Aorta (tissue), 5 donors: ENCODE measurements around the gene UPK3BL1. TPM values are rescaled to one million over a fixed set of nuclear protein-coding genes. Genes with fewer than 3 reads are reported as not detected.
"Not testable (repeated sequence)": the region's sequence is repeated elsewhere in the genome, so short reads cannot be mapped to it uniquely, and the experiment has no call there.

ENCODE experiments used
- ATAC-seq: fragments of 200-7000 bp; cut with Tn5 transposase; one replicate; pipeline ENCODE4 v1.9.1; 2022; ENCODE audit warnings: moderate library complexity; ENCODE audit not compliant: low FRiP score
- DNase-seq, 2 donors: peaks; one replicate each; pipeline ENCODE4 v3.0.0-alpha.2; 2020
- H3K27ac ChIP-seq, 2 donors: one replicate each; pipeline ENCODE4 v1.5.1; 2013; ENCODE audit warnings: low read length in 2 of 2, mild to moderate bottlenecking in 2 of 2, moderate library complexity in 2 of 2, control low read depth in 1 of 2, inconsistent platforms in 1 of 2, low read depth in 1 of 2
- H3K27me3 ChIP-seq, 2 donors: one replicate each; pipeline ENCODE4 v1.6.1; 2013; ENCODE audit warnings: control low read depth in 1 of 2, low read length in 1 of 2, mild to moderate bottlenecking in 1 of 2, moderate library complexity in 1 of 2; ENCODE audit not compliant: insufficient read depth in 2 of 2, control insufficient read depth in 1 of 2
- H3K36me3 ChIP-seq, 2 donors: one replicate each; pipeline ENCODE4 v1.6.1; 2013; ENCODE audit warnings: control low read depth in 1 of 2, low read length in 1 of 2, mild to moderate bottlenecking in 1 of 2; ENCODE audit not compliant: insufficient read depth in 2 of 2, control insufficient read depth in 1 of 2
- H3K4me1 ChIP-seq, 2 donors: one replicate each; pipeline ENCODE4 v1.6.1; 2013; ENCODE audit warnings: low read length in 2 of 2, control low read depth in 1 of 2, mild to moderate bottlenecking in 1 of 2, moderate library complexity in 1 of 2; ENCODE audit not compliant: insufficient read depth in 2 of 2, control insufficient read depth in 1 of 2
- H3K4me3 ChIP-seq, 2 donors: one replicate each; pipeline ENCODE4 v1.5.1; 2013; ENCODE audit warnings: low read length in 2 of 2, control low read depth in 1 of 2, mild to moderate bottlenecking in 1 of 2
- H3K9me3 ChIP-seq: one replicate; pipeline ENCODE4 v1.6.1; 2013; ENCODE audit warnings: mild to moderate bottlenecking, low read length; ENCODE audit not compliant: control insufficient read depth
- WGBS, 2 donors: extraction: QIAGEN DNeasy Blood & Tissue Kit; methylation state at CpG; one replicate each; pipeline ENCODE4 v1.1.7; 2013; 5-methylcytosine and 5-hydroxymethylcytosine counted together
- intact Hi-C, 2 donors: fragments of 100-400 bp; cut with DNase I; formaldehyde crosslinking; loops; one replicate each; pipeline versions ENCODE4 v1.14.2 to v1.15.0; 2022
- polyA plus RNA-seq, 2 donors: library from polyadenylated mRNA; stranded (reverse); fragments of 200-250 nt; gene quantifications; one replicate each; pipeline ENCODE4 v1.2.3, GENCODE V29; 2013
- total RNA-seq, 2 donors: library from RNA; stranded (reverse); fragmentation: NEBNext Ultra II Directional; extraction: Animal tissue kit (Norgen Biotek cat#: 25700); gene quantifications; one replicate each; pipeline ENCODE4 v1.2.1, GENCODE V29; 2021
- donor health status: healthy with polysubstance abuse.
- donor health status: Bipolar disorder and iron deficiency.
- donor health status: DM: no; HTN: no; CAD: no.
- donor health status: DM: no; HTN: no; CAD: no.
- donor health status: DM: yes; HTN: yes; CAD: no.

UPK3BL1 gene
- total and polyA plus RNA-seq, 4 donors: 7.5 to 142 (median 24.7) TPM

- DNase-seq, H3K27ac ChIP-seq, H3K4me1 ChIP-seq, H3K4me3 ChIP-seq, H3K9me3 ChIP-seq, intact Hi-C loops, H3K27me3 ChIP-seq, H3K36me3 ChIP-seq: not testable (repeated sequence)
- no CpG with 5 or more reads among the region's 9 CpGs for WGBS, 2 donors
- ATAC-seq: peak; percentile 33
Observed at GRCh38 chr7:102671956-102672307, 29.3 kb upstream of the UPK3BL1 start.

DNA sequence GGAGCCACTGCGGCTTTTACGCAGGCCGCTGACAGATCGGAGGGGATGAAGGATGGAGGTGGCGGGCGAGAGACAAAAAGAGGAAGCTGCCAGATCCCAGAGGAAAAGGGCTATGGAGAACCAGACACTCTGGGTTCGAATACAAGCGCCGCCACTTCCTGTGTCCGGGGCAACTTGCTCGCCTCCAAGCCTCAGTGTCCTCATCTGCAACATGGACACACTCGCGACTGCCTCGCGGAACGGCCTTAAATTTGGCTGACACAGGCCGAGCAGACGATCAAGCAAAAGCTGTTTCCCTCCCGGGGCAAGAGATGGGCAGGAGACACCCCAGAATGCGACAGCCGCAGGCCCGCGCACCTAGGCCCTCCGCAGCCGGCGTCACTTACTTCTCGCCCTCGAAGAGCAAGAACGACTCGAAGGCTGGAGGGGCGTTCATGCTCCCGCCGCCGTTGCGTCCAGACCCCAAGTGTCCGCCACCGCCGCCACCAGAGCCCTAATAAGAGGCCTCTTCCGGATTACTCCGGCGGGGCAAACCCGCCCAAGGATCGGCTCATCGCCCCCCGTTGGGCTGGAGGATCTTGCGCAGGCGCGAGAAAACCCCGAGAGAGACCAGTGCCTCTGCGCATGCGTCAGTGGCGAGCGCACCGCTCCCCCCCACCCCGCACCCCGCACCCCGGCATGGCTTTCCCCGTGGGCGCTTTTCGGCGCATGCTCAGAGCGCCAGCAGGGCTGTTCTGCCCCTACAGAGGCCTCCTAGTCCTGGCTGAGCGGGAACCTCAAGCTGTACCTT lies 28.8 kb upstream of the UPK3BL1 start, which contains the start of gene POLR2J2:
TSS of gene POLR2J2 (minus strand) at position 498 of the 790 bp plus-strand sequence. CDS start at position 436, 62 bp downstream.
- not testable (repeated sequence) for DNase-seq
- ATAC-seq: peak; percentile 72

GRCh38 chr7:102667523-102667922 lies 24.9 kb upstream of the UPK3BL1 start:
- ATAC-seq (peak; percentile 47), DNase-seq (peak in 1 of 2 donors; percentile 38)
- H3K27ac ChIP-seq, H3K9me3 ChIP-seq, H3K27me3 ChIP-seq, intact Hi-C loops, H3K4me1 ChIP-seq, H3K36me3 ChIP-seq, H3K4me3 ChIP-seq: not testable (repeated sequence)
- 66 to 75% methylated on average over 7 to 9 of the region's 14 CpGs for WGBS, 2 donors

More for the DNA sequence above, 28.8 kb upstream of the UPK3BL1 start, which contains the start of gene POLR2J2:
- WGBS, 2 donors: 0% methylated on average over 8 to 40 of the region's 63 CpGs
- H3K9me3 ChIP-seq, H3K27ac ChIP-seq, H3K4me1 ChIP-seq, H3K36me3 ChIP-seq, H3K4me3 ChIP-seq, intact Hi-C loops, H3K27me3 ChIP-seq: not testable (repeated sequence)

- intact Hi-C loops, DNase-seq, H3K9me3 ChIP-seq, H3K4me1 ChIP-seq, H3K4me3 ChIP-seq, H3K36me3 ChIP-seq, H3K27me3 ChIP-seq, H3K27ac ChIP-seq: not testable (repeated sequence)
- peak; percentile 53 for ATAC-seq
- no CpG with 5 or more reads among the region's 16 CpGs for WGBS, 2 donors
Observed at GRCh38 chr7:102666850-102667249, 24.3 kb upstream of the UPK3BL1 start.

- WGBS, 2 donors: 74 to 79% methylated on average over 4 of the region's 11 CpGs
- H3K4me3 ChIP-seq, H3K4me1 ChIP-seq, H3K9me3 ChIP-seq, H3K27me3 ChIP-seq, ATAC-seq, H3K27ac ChIP-seq, H3K36me3 ChIP-seq, intact Hi-C loops: not testable (repeated sequence)
- DNase-seq: peak in 1 of 2 donors; percentile 7
Observed at GRCh38 chr7:102664765-102665164, 22.2 kb upstream of the UPK3BL1 start.

GRCh38 chr7:102649924-102650323 lies 7.3 kb upstream of the UPK3BL1 start, which contains the start of gene SPDYE2B:
SPDYE2B (plus strand) TSS chr7:102650319; CDS start chr7:102652349, 2,030 bp downstream.
- H3K36me3 ChIP-seq, H3K27ac ChIP-seq, intact Hi-C loops, H3K4me3 ChIP-seq, H3K27me3 ChIP-seq, H3K4me1 ChIP-seq, H3K9me3 ChIP-seq, DNase-seq: not testable (repeated sequence)
- ATAC-seq: peak; percentile 46
- no CpG with 5 or more reads among the region's 4 CpGs for WGBS, 2 donors

DNA sequence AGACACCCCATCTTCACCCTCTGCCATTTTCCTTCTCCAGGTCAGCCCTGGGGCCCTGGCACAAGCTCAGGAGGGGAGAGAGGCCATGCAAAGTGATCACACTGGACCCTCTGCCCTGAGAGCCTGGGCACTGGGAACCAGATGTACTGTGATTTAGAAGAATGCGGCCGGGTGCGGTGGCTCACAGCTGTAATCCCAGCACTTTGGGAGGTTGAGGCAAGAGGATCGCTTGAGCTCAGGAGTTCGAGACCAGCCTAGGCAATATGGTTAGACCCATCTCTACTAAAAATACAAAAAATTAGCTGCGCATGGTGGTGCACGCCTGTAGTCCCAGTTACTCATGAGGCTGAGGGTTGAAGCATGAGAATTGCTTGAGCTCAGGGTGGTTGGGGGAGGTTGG lies 5.2 kb upstream of the UPK3BL1 start:
- H3K27ac ChIP-seq, H3K4me3 ChIP-seq, H3K4me1 ChIP-seq, H3K9me3 ChIP-seq, H3K27me3 ChIP-seq, intact Hi-C loops, H3K36me3 ChIP-seq: not testable (repeated sequence)
- WGBS, 2 donors: 97% methylated on average over 5 of the region's 7 CpGs
- DNase-seq: peak in 1 of 2 donors; percentile 50
- peak; percentile 39 for ATAC-seq

DNA sequence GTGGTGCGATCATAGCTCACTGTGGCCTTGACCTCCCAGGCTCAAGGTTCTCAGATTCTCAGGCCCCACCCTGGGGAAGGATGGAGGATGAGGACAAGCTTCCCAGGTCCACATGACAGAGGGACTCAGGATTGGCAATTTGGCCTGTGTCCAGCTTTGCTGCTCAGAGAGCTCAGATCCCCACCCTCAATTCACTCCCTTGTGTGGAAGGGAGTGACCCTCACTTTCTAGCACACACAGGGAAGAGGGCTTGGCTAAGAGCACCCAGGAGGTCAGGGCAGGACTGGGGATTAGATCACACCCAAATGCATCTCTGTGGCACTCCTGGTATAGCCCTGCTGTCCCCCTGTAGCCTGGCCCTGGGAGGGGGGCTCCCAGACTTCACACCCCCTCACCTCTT lies 813 bp upstream of the UPK3BL1 start:
- no CpG with 5 or more reads among the region's 1 CpG for WGBS, 2 donors
- H3K4me3 ChIP-seq, H3K36me3 ChIP-seq, H3K27me3 ChIP-seq, DNase-seq, H3K9me3 ChIP-seq, ATAC-seq, H3K4me1 ChIP-seq, H3K27ac ChIP-seq, intact Hi-C loops: not testable (repeated sequence)

DNA sequence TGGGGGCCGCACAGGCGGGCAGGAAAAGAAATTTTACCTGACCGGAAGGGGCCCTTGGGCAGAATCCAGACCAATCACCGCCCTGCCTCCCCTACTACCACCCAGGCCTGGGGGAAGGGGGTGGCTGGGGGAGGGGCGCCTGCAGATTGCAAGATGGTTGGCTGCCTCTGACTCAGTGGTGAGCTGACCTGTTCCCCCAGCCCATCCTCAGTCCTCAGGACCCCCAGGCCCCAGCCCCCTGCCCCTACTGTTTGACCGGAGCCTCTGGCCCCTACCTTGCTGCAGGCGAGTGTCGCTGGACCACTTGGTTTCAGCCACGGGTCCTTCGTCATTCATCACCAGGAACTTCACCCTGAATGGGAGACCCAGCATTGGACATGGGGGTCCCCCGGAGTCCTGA lies 3.7 kb downstream of the UPK3BL1 start:
- H3K27me3 ChIP-seq, H3K36me3 ChIP-seq, H3K4me3 ChIP-seq, H3K27ac ChIP-seq, H3K4me1 ChIP-seq, H3K9me3 ChIP-seq, intact Hi-C loops: not testable (repeated sequence)
- peak; percentile 42 to 47 for DNase-seq
- ATAC-seq: peak; percentile 3
- 77 to 88% methylated on average over 7 to 8 of the region's 11 CpGs for WGBS, 2 donors
